ENCODE measurements around the gene FAM227B. TPM values are rescaled to one million over a fixed set of nuclear protein-coding genes. Genes with fewer than 3 reads are reported as not detected.
A peak's percentile ranks its signal among the peaks of the same experiment; 100 is the strongest.

The FAM227B gene
- total RNA-seq, 1 donor from 2014 or later: 18.5 TPM

DNA sequence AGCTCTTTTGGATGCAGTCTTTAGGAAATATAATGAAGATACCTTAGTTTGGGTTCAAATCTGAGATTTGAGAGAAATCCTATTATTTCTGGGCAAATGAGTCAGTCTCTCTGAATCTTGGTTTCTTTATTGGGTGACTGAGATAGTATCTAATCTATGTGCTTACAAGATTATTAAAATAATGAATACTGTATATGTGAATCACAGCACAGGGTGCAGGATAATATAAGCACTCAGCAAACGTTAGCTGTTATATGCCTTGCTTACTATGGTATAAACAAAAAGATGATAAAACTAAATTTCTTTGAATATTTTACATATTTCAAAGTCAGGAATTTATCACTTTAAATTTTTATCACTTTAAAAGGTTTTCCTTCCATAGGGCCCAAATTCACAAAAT, 168.0 kb downstream of the FAM227B start:
- TF ChIP-seq, protein P1, sequence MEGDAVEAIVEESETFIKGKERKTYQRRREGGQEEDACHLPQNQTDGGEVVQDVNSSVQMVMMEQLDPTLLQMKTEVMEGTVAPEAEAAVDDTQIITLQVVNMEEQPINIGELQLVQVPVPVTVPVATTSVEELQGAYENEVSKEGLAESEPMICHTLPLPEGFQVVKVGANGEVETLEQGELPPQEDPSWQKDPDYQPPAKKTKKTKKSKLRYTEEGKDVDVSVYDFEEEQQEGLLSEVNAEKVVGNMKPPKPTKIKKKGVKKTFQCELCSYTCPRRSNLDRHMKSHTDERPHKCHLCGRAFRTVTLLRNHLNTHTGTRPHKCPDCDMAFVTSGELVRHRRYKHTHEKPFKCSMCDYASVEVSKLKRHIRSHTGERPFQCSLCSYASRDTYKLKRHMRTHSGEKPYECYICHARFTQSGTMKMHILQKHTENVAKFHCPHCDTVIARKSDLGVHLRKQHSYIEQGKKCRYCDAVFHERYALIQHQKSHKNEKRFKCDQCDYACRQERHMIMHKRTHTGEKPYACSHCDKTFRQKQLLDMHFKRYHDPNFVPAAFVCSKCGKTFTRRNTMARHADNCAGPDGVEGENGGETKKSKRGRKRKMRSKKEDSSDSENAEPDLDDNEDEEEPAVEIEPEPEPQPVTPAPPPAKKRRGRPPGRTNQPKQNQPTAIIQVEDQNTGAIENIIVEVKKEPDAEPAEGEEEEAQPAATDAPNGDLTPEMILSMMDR (IDR thresholded peaks at IDR 0.05; ENCODE audit: borderline replicate concordance): no peak
- H3K27ac ChIP-seq (replicated peaks): no peak overlapping the region
- intact Hi-C loops (cut with micrococcal nuclease): no loop called here

GRCh38 chr15:49441816-49442215, 178.8 kb downstream of the FAM227B start:
- Histone ChIP-seq H3K36me3 (no peaks in the 10 kb centered on the region), H3K4me1 (peaks cover 62% of the 10 kb centered on the region), H3K9me3 (replicated peaks) (no peaks in the 10 kb centered on the region), H3K27me3 (ENCODE audit: low read depth) (no peaks in the 10 kb centered on the region), H3K4me3 (no peak overlapping the region), H3K27ac (replicated peaks) (no peak overlapping the region)
- intact Hi-C loops (cut with micrococcal nuclease): no loop called here
- TF ChIP-seq, protein P1 (IDR thresholded peaks at IDR 0.05; ENCODE audit: borderline replicate concordance): no peak
- DNase-seq: no peak

More for the DNA sequence above, 168.0 kb downstream of the FAM227B start:
- no peak for DNase-seq
- Histone ChIP-seq H3K9me3 (replicated peaks) (no peaks in the 10 kb centered on the region), H3K27me3 (ENCODE audit: low read depth) (no peaks in the 10 kb centered on the region), H3K4me1 (peaks cover 28% of the 10 kb centered on the region), H3K4me3 (no peak overlapping the region), H3K36me3 (no peaks in the 10 kb centered on the region)

GRCh38 chr15:49441356-49441755, 179.3 kb downstream of the FAM227B start:
- intact Hi-C loops (cut with micrococcal nuclease): no loop called here
- H3K4me3 ChIP-seq: no peak overlapping the region
- peaks cover 62% of the 10 kb centered on the region for H3K4me1 ChIP-seq
- no peaks in the 10 kb centered on the region for H3K36me3 ChIP-seq
- peak overlapping the region; percentile 7 for H3K27ac ChIP-seq (replicated peaks)
- no peak for DNase-seq
- H3K9me3 ChIP-seq (replicated peaks): no peaks in the 10 kb centered on the region
- H3K27me3 ChIP-seq (ENCODE audit: low read depth): no peaks in the 10 kb centered on the region
- TF ChIP-seq, protein P1 (IDR thresholded peaks at IDR 0.05; ENCODE audit: borderline replicate concordance): no peak

GRCh38 chr15:49439678-49440395, 180.8 kb downstream of the FAM227B start:
- peaks cover 69% of the 10 kb centered on the region for H3K4me1 ChIP-seq

GRCh38 chr15:49438962-49439631, 181.5 kb downstream of the FAM227B start:
- peak overlapping the region; percentile 9 for H3K4me3 ChIP-seq
- H3K36me3 ChIP-seq: no peaks in the 10 kb centered on the region
- no peaks in the 10 kb centered on the region for H3K27me3 ChIP-seq (ENCODE audit: low read depth)
- intact Hi-C loops (cut with micrococcal nuclease): no loop called here
- peak; percentile 31 for DNase-seq
- peaks cover 76% of the 10 kb centered on the region for H3K4me1 ChIP-seq
- H3K9me3 ChIP-seq (replicated peaks): no peaks in the 10 kb centered on the region
- TF ChIP-seq, protein P1 (IDR thresholded peaks at IDR 0.05; ENCODE audit: borderline replicate concordance): no peak
- H3K27ac ChIP-seq (replicated peaks): peak overlapping the region; percentile 70

More at GRCh38 chr15:49439678-49440395, 180.8 kb downstream of the FAM227B start:
- H3K4me3 ChIP-seq: peak overlapping the region; percentile 9
- no peaks in the 10 kb centered on the region for H3K9me3 ChIP-seq (replicated peaks)
- no peaks in the 10 kb centered on the region for H3K27me3 ChIP-seq (ENCODE audit: low read depth)
- peak overlapping the region; percentile 70 for H3K27ac ChIP-seq (replicated peaks)
- TF ChIP-seq, protein P1 (IDR thresholded peaks at IDR 0.05; ENCODE audit: borderline replicate concordance): no peak
- intact Hi-C loops (cut with micrococcal nuclease): no loop called here
- DNase-seq: no peak
- no peaks in the 10 kb centered on the region for H3K36me3 ChIP-seq
